HG02943 (cell line): ENCODE results near the gene ST8SIA2.
"Not testable (repeated sequence)": the region's sequence is repeated elsewhere in the genome, so short reads cannot be mapped to it uniquely, and the experiment has no call there.

Experiments used
- ATAC-seq: cut with Tn5 transposase; IDR thresholded peaks from one replicate; pipeline ENCODE4 v1.9.1; 2021; ENCODE audit warnings: mild to moderate bottlenecking, low read depth, moderate library complexity; ENCODE audit not compliant: unreplicated experiment

ST8SIA2 gene

GRCh38 chr15:92479730-92480129, 86.0 kb downstream of the ST8SIA2 start:
- not testable (repeated sequence) for ATAC-seq

GRCh38 chr15:92480361-92480760, 86.7 kb downstream of the ST8SIA2 start:
- no peak for ATAC-seq

GRCh38 chr15:92485441-92485840, 91.8 kb downstream of the ST8SIA2 start:
- ATAC-seq = no peak

GRCh38 chr15:92492551-92493115, 99.0 kb downstream of the ST8SIA2 start:
- ATAC-seq = no peak

- ATAC-seq = no peak
These were observed 101.2 kb downstream of the ST8SIA2 start for GRCh38 chr15:92494806-92495336.

GRCh38 chr15:92495446-92495845, 101.8 kb downstream of the ST8SIA2 start:
- ATAC-seq = no peak

- no peak for ATAC-seq
These were observed 106.2 kb downstream of the ST8SIA2 start for GRCh38 chr15:92499731-92500530.

- no peak for ATAC-seq
These were observed 108.7 kb downstream of the ST8SIA2 start for GRCh38 chr15:92502336-92502735.

GRCh38 chr15:92502930-92503857, 109.5 kb downstream of the ST8SIA2 start:
- no peak for ATAC-seq

- ATAC-seq = no peak
These were observed 110.2 kb downstream of the ST8SIA2 start for GRCh38 chr15:92503889-92504288.

- ATAC-seq = no peak
These were observed 111.9 kb downstream of the ST8SIA2 start for GRCh38 chr15:92505611-92506010.

- no peak for ATAC-seq
These were observed 112.8 kb downstream of the ST8SIA2 start for GRCh38 chr15:92506506-92506905.

- ATAC-seq = no peak
These were observed 116.6 kb downstream of the ST8SIA2 start for GRCh38 chr15:92510163-92510882.
